HG02870 (cell line): Measurements from ENCODE around the gene FRYL.
A peak's percentile ranks its signal among the peaks of the same experiment; 100 is the strongest.
"Not testable (repeated sequence)": the region's sequence is repeated elsewhere in the genome, so short reads cannot be mapped to it uniquely, and the experiment has no call there.

ENCODE experiments used
- ATAC-seq: cut with Tn5 transposase; IDR thresholded peaks from one replicate; pipeline ENCODE4 v1.9.1; 2021; ENCODE audit warnings: mild to moderate bottlenecking, moderate library complexity; ENCODE audit not compliant: unreplicated experiment

The FRYL gene

DNA sequence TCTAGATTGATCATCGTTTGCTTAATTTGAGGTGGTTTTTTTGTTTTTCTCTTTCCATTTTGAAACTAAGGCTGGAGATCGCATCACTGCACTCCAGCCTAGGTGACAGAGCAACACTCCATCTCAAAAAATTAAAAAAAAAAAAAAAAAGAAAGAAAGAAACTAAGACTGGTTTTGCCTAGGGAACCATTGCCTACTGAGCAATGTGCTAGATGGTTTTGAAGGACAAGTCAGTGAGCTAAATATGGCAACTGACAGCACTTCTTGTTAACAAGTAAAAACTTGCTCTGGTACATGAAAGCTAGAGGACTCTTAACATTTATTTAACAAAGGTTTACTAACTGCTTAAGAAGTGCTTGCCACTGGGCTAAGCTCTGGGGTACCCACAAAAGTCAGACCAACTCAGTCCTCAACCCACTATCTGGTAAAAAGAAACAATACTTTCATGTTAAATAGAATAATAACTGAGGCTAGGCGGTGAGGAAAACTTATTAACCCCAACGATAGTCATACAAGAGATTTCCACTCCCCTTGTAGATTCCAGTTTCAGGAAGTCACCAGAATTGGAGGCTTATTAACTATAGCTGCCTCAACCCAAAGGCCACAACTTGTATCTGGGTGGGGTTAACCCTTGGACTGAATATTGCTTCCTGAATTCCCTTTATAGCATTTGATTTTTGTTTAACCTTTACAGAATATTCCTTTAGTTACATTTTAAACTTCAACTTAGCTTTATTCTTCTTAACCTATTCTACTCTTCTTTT, 111.6 kb downstream of the FRYL start:
- ATAC-seq: peak; percentile 73

DNA sequence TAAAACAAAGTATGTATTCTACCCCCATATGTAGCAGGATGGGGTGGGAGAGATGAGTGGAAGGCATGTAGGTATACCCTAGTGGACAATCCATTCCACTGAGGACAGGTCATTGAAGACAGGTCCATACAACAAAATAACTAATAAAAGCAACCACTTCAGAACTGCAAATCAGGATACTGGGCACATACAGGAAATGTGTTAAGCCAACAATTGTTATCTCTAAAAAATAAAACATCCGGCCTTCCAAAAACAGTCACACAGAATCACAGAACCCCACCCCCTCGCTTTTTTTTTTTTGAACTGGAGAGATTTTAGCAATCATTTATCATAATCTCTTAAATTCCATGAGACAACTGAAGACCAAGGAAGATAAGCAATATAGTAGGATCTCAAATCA, 112.9 kb downstream of the FRYL start:
- ATAC-seq: no peak

DNA sequence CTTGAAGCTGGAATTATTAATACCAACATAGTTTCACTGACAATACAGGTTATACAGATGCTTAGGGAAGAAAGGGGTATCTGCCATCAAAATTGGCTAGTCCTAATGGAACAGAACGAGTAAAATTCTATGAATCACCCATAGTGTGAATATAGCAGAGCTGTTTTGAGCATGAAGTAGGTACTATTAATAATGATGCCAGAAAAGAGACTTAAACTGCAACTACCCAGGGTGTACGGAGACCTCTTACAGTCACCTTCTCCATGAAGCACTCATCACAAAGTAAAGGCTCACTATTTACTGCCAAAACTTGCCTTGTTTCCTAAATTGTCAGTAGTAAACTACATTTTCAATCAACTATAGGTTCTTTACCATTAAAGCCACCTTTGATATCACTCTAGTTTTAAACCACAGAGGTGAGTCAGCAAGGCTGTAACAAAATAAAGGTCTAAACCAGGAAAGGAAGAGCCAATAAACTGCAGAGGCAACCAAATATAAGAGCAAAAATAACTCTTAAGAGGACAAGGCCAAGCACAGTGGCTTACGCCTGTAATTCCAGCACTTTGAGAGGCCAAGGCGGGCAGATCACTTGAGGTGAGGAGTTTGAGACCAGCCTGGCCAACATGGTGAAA, 114.4 kb downstream of the FRYL start:
- no peak for ATAC-seq

DNA sequence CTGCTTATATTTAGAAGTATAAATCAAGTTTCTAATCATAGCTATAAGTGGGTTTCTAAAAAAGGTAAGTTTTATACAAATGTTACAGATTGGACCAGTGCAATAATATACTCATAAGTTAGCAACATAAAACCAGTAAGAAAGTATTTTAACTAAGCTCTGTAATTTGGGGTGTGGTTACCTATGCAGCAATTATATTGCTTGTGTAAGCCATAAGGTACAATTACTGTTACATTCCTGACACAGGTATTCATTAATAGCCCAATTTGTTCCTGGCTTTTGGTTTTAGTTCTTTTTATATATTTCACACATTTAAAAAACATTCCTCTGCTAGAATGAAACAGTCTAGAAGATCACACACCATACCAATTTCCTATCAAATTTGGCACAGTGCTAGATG, 115.1 kb downstream of the FRYL start:
- no peak for ATAC-seq

DNA sequence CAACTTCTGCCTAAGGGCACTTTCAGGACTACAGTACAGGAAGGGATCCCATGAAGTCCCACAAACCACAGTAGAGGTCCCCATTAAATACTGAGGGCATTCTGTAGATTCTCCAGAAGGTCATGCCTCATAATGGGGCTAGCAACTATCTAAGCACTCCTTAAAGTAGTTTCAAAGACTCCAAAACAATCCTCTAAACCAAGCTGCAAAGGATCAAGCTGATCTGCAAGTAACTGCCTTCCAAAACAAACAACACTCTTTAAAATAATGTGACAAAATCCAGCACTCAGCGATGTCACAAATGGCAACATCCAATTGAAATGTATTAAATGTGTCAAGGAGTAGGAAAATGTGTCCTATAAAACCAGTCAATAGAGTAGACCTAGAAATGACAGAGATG, 118.7 kb downstream of the FRYL start:
- no peak for ATAC-seq

DNA sequence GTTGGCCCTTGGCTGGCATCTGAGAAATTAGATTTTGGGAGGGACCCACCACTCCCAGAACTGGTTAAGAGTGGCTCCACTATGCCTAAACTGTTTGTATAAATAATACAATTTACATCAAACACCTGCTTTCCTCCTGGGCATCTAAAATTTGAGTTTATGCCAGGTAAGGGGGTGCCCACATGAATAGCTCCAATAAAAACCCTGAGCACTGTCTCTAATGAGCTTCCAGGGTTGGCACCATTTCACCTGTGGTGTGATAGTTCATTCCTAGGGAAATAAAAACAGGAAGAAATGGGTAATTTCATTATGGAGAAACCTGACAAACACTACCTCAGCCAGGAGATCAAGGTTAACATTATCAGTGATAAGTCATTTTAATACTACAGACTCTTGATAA, 119.7 kb downstream of the FRYL start:
- ATAC-seq: no peak

DNA sequence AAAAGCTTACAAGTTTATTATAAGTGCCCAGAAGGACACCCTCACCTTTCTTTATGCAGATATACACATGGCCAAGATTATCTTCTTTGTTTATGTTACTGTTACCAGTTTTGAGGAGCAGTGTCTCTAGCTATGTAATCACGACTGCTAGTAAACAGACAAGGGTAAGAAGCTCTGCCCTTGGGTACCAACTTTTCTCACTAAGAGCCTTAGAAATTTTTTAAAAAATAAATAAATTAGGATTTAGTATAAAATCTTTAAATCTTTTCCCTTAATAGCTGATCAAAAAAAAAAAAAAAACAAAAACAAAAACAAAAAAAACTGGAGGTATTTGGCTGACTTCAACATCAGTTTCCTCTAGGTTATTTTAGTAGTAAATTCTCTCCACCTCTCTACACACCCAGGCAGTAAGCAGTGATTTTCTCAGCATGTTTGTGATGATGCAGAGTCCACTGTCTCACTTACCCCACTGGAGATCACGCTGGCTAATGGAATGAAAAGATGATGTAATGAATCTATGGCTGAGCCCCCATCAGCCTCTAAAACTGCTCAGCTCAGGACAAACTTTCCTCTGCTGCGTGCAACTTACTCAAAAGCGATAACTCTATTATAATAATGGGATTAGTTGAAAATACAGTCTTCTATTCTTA, 125.9 kb downstream of the FRYL start:
- no peak for ATAC-seq

DNA sequence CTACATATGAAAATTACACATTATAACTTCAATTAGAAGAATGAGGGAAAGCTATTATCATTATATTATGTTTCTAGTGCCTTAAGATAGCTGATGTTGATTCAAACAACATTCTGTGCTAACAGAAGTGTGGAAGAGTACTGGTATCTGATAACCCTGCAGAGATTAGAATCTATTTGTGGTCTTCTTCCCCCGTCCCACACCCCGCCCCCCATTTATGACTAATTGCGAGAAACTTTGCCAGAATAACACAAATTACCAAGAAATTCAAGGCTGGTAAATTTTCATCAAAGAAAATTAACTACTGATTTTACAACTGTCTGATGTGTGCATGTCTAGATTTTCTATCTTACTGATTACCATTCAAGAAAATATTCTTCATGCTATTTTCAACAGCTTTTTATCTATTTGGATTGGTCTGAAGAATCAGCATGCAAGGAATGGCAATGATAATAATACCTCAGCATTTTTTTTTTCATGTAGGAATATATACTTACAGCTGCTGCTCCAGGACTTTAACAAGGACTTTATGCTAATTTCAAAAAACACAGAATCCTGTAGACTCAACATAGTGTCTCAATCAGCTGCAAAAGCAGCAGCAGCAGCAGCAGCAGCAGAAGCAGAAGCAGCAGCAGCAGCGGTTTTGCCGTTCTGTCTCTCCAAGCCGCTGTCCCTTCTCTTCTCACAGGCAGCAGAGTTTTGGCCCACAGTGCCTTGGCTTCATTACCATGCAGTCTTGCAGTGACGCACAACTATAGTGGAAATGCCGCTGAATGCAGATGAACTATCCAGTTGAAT, 126.7 kb downstream of the FRYL start:
- no peak for ATAC-seq

DNA sequence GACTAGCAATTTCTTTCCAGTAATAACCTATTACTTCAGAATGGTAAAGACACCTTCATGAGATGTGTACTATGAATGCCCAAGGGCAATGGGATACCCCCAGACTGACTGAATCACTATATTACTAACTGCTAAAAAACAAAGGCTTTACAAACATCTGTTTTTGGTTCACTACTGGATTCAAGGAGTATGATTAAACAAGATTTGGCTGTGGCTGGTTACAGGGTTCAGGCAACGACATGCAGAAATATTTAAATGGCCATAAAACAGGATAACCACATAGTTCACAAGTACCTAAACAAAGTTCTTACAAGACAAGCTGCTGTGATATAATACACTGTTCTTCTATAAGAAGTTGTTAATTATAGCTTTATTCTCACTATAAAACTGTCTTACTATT, 128.2 kb downstream of the FRYL start:
- ATAC-seq: no peak

DNA sequence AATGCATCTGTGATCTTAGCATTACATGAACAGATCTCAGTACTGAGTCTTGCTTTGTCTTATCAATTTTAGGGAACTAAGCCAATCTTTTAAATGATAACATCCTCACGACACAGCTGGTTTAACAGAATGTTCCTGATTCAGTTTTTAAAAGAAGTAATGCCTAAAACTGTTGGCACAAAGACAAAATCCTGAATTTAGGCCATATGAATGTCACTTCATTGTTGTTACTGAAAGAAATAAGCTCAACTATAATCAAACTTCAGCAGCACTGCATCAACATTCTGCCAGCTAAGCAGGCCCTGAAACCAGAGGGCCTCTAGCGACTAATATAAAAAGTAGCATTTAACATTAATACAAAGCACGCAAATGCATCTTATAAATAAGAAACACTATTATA, 130.6 kb downstream of the FRYL start:
- no peak for ATAC-seq

DNA sequence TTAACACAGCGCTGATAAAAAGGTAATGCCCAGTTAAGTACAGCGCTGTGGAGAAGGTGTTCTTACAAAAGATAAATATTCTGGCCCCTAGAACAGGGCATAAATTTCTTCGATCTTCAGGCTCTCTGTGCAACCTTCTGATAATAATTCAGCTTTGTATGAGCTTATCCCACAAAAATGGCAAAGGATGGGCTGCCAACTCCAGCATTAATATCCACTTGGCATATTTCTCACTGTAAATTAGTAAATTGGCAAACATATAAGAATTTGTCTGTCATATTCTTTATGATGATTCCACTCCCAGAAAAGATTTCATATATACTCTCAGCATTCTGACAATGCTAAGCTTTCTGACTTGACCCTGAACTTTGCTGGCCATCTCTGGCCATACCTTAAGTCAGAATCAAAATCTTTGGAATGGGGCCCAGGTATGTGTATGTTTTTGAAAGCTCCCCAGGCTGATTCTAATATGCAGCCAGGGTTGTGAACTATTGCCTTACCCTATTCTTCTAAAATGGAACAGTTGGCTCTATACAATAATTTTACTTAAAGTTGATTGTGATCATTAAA, 134.8 kb downstream of the FRYL start:
- no peak for ATAC-seq

DNA sequence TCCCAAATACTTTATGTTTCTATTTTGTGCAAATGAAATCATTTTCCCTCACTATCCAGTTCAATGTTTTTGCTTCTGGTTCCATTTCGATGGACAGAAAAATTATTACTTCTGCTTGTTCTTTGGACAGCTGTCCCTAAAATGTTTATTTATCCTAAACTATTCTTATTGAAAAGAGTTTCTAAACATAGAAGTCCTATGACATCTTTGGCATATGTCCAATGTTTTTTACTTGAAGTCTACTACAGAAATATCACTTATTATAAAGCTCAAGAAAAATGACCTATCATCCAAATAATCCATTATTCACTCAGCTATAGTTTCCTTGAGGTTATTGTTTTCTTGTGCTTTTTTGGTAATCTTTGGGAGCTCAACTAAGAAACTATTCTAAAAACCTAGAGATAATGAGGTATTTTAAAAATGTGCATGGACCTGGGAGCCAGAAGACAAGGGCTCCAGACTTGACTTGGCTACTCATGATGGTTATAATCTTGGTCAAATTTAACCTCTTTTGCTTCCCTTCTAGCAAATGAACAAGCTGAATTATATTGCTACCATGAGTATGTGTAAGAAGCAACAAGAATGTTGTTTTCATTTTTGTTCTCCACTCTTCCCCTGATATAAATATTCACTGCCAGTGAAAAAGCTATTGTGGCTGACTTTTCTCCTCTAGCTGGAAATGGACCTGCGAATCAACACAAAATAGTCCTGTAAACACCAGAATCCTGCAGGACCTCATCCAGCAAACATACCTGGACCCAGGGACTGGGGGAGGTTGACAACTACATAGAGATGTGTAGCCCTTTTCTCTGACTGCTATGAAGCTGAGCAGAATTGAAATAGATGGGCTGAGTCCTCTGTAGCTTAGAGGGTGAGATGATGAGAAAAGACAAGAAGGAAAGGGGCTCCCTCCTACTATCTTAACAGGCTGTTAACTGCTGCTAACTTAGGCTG, 137.4 kb downstream of the FRYL start:
- no peak for ATAC-seq

DNA sequence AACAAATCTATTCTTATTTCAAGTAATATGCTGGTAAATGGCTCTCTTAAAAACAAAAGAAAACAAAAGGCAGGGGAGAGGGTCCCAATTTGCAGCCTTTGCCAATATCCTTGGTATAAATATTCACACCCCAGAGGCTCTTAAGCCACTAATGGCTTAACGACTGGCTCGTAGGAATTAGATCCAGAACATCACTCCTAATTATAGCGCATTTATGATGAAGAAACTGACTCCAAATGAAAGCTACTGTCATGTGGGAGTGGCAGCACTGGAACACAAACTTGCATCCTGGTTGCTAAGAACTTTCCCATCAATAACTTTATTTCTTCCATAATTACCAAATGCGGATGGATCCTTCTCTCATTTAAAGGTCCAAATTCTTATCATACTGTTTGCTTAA, 138.7 kb downstream of the FRYL start:
- ATAC-seq: no peak

DNA sequence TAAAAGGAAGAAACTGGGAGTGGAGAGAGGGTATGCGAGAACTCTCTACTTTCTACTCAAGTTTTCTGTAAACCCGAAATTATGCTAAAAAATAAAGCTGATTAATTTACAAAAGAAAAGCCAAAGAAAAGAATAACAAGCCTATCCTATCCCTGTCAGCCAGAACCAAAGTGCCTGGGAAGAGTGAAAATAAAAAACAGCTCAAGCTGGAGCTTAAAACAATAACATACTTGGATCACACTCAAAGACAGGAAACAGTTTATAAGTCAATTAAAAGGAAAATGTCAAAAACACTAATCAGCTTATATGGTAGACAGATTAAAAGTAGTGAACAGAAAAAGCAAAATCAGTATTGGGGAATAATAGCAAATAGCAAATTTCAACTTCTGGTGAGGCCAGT, 139.4 kb downstream of the FRYL start:
- ATAC-seq: no peak

DNA sequence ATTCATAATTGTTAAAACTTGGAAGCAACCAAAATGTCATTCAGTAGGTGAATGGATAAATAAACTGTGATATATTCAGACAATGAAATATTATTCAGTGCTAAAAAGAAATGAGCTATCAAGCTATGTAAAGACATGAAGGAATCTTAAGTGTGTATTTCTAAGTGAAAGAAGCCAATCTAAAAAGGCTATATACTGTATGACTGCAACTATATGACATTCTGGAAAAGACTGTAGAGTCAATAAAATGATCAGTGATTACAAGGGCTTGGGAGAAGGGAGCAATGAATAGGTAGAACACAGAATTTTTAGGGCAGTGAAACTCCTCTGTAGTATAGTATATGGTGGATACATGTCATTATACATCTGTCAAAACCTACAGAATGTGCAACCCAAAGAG, 139.9 kb downstream of the FRYL start:
- no peak for ATAC-seq

DNA sequence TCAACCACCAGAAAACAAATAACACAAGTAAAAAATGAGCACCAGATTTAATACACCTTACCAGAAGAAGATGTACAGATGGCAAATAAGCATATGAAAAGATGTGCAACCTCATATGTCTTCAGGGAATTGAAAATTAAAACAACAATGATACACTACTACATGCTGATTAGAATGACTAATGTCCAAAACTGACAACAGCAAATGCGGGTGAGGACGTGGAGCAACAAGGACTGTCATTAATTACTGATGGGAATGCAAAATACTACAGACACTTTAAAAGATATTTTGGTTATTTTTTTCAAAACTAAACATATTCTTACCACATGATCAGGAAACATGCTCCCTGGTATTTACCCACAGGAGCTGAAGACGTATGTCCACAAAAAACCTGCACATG, 140.3 kb downstream of the FRYL start:
- no peak for ATAC-seq

DNA sequence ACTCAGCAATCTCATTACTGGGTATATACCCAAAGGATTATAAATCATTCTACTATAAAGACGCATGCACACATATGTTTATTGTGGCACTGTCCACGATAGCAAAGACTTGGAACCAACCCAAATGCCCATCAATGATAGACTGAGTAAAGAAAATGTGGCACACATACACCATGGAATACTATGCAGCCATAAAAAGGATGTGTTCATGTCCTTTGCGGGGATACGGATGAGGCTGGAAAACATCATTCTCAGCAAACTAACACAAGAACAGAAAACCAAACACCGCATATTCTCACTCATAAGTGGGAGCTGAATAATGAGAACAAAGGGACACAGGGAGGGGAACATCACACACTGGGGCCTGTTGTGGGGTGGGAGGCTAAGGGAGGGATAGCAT, 141.5 kb downstream of the FRYL start:
- not testable (repeated sequence) for ATAC-seq

DNA sequence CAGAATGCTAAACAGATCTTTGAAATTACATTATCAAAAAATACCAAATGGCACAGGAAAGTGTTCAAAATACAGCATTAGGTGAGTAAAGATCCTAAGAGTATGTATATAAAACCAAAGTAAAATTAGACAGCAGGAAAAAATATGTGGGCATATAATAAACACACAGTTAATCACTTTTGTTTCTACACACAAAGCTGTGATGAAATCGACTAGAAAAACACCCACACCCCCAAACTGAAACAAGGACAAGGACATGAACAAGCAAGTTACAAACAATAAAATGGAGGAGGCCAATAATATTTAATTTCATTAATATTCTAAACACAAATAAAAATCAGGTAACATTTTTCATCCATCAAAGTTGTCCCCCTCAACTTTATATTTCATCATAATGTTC, 143.2 kb downstream of the FRYL start:
- no peak for ATAC-seq

DNA sequence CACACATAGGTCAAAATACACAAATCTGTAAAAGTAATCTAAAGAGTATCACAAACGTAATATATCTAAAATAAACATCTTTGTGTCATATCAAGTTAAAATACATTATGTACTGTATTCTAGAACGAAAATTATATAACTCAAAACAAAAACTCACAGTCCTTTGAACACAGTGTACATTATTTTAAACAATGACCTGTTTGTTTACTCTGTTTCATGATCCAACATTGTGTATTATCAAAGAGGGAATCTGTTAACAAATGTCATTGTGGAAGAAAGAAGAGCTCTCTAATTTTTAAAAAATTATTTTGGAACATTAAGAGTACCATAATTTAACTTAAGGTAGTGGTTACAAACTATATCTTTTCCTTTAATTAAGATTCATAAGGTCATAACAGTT, 144.1 kb downstream of the FRYL start:
- ATAC-seq: no peak

DNA sequence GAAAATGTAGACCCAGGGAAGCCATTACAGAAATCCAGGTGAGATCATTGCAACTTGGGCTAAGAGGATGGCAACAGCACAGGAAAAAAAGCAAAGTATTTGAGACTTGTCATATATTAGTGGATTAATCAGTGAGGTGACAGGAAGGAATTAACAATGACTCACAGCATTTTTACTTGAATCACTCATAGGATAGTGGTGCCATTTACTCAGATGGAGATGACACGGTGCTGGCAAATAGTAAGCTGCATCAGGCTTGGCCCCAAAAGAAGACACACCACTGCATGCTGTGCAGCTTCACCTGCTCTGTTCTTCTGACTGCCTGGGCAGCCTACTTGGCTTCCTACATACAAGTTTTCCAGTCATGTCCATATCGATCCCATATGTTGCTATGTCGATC, 144.8 kb downstream of the FRYL start:
- ATAC-seq: peak; percentile 52
